ENCODE measurements around the gene UBE2L3.
A peak's percentile ranks its signal among the peaks of the same experiment; 100 is the strongest.
"Not testable (repeated sequence)": the region's sequence is repeated elsewhere in the genome, so short reads cannot be mapped to it uniquely, and the experiment has no call there.

The UBE2L3 gene

GRCh38 chr22:21573293-21573734 lies 5.8 kb downstream of the UBE2L3 start:
- DNase-seq, result no peak

GRCh38 chr22:21573750-21574494 lies 6.4 kb downstream of the UBE2L3 start:
- DNase-seq, result no peak

DNA sequence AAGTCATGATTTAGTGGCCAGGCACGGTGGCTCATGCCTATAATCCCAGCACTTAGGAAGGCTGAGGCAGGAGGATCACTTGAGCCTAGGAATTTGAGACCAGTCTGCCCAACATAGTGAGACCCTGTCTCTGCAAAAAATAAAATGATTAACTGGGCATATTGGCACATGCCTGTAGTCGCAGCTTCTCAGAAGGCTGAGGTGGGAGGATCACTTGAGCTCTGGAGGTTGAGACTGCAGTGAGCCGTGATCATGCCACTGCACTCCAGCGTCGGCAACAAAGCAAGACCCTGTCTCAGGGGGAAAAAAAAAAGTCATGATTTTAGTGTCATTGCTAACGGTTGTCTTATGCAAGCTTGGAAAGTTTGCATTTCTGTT lies 11.9 kb downstream of the UBE2L3 start:
- DNase-seq, result no peak

DNA sequence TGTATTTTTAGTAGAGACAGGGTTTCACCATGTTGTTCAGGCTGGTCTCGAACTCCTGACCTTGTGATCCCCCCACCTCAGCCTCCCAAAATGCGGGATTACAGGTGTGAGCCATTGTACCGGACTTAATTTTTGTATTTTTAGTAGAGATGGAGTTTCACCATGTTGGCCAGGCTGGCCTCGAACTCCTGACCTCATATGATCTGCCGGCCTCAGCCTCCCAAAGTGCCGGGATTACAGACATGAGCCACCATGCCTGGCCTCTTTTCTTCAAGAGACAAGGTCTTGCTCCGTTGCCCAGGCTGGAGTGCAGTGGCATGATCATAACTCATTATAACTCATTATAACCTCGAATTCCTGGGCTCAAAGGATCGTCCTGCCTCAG lies 13.1 kb downstream of the UBE2L3 start:
- not testable (repeated sequence) for DNase-seq

- DNase-seq, result not testable (repeated sequence)
Measured at GRCh38 chr22:21581009-21581713, 13.6 kb downstream of the UBE2L3 start.

DNA sequence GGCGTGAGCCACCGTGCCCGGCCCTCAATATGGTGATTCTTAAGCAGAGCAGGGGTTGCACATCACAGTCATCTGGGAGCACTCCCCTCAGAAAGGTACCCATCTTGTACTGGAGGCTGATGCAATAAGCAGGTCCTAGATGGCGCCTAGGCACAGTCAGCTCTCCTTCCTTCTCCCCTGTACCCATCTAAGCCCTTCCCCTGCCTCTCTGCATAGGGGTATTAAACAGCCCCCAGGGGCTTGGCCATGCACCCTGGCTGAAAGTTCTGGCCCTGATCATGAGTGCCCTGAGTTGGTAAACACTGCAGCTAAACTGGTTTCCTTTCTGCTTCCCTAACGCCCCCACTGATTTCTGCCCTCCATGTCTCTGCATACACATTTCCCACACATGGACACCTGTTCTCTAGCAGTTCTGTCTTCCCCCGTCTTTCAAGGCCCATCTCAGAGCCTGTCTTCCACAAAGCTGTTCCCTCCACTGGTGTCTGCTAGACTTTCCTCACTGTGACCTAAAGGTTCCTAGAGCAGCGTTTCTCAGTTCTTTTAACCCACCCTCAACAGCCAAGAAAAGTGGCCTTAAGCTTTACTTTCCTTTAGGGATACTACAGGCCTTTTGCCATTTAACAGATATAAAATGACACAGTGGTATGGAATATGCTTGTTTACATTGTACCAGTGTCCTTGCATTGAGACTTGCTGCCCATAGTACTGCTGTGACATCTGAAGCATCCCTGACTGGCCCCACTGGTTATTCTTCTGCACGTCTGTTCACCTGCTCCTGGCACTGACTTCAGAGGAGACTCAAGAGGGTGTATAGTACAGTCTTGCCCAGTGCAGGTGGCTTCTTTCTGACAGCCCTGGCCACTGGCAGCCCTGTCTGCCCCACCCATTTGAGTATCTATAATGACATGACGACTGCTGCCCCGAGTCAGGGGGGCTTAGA lies 15.6 kb downstream of the UBE2L3 start:
- no peak for DNase-seq

DNA sequence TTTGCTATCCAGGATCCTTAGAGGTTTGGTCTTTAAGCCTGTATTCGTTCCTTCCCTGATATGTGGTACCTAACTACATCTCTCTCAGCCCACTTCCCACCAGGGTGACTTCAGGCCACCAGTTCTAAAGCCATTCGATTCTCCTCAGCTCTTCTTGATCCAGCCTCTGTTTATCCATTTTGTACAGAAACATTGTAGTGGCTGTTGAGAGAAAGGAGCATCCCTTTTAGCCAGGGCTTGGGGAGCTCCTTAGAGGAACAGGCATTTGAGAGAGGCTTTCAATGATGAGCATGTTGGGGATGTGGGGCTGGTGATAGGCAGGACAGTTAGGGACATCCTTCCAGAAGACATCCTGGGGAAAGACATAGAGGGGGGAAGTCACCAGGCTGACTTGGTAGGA lies 17.9 kb downstream of the UBE2L3 start:
- DNase-seq, result no peak

DNA sequence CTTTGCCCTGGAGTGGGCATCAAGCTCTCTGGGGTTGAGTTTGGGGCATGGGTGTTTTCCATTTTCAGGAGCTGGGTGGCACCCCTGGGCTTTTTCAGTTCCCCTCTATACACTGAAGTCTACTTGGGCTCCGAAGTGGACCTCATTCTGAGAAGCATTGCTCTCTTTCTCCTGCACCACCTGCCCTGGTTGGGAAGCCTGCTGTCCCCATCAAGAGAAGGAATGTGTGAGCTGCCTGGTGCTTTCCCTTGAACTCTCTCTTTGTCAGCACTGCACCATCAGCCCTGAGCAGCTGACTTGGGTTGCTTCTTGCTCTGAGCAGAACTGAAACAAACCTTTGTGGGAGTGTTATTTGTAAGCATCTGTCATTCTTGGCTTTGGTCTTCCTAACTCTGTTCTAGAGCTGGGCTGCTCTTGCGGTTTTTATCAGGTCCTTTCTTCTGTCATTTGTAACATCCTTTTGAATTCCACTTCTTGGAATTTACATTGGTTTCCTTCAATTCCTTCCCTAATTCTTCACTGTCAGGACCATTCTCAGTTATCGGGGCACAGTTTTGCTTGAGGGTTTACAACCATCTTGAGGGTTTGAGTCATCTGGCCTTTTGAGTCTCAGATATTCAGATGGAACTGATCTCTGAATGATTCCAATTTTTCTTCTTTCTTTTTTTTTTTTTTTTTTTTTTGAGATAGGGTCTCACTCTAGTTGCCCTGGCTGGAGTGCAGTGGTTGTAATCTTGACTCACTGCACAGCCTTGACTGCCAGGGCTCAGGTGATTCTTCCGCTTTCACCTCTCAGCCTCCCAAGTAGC lies 20.5 kb downstream of the UBE2L3 start:
- no peak for DNase-seq

DNA sequence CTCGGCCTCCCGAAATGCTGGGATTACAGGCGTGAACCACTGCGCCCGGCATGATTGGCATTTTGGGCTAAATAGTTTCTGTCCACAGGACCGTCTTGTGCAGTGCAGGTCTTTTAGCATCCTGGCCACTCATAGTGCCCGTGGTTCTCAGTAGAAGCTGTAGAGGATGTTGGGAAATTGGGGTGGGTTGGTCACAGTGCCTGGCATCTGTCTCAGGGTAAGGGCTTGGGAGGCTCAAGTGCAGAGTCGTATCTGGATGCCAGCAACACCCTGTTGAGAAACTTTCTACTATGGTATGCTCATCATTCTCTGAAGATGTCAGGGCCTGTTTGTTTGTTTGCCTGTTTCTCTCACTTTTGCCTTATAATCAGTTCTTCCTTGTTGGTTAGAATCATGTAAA lies 21.9 kb downstream of the UBE2L3 start:
- no peak for DNase-seq

- no peak for DNase-seq
Measured at GRCh38 chr22:21590809-21591641, 23.5 kb downstream of the UBE2L3 start.

GRCh38 chr22:21591695-21592094 lies 24.2 kb downstream of the UBE2L3 start:
- no peak for DNase-seq

GRCh38 chr22:21592422-21592821 lies 24.9 kb downstream of the UBE2L3 start:
- no peak for DNase-seq

DNA sequence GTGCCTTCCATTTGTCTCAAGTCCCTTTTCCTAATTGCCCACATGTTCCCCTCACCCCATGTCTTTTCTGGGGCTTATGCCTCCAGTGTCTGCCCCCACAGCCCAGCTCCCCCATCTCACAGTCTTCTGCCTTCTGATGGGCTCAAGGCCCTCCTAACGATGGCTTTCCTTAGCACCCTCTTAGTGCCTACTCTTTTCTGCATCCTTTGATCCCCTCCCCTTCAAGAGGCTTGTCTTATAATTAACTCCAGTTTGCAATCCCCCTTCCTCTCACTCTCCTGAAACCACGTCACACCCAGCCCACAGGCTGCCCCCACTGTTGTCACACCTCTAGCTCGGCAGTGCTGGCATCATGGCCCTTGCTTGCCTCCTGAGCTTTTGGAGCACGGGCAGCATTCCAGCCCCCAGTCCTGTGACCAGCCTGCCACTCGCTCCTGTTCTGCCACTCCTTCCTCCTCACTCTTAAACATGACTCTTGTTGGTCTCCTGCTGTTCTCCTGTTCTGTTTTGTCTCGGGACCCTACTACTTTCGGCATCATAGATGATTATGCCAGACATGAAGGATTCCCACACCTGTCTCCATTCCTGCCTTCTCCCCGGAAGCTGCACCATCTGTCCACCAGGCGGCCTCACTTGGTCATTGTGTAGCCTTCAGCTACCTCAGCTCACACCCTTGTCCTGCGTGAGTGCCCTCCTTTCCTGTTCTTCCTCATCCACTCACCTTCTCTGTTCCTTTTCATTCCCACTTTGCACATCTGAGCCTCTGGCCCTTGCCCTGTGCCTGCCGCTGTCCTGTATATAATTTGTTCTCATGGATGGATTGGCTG lies 26.1 kb downstream of the UBE2L3 start:
- DNase-seq, result peak in 1 of 2 experiments; percentile 19

- DNase-seq, result no peak
Measured at GRCh38 chr22:21594865-21595452, 27.4 kb downstream of the UBE2L3 start.

- not testable (repeated sequence) for DNase-seq
Measured at GRCh38 chr22:21596356-21597135, 29.0 kb downstream of the UBE2L3 start.

- no peak for DNase-seq
Measured at GRCh38 chr22:21598302-21598701, 30.8 kb downstream of the UBE2L3 start.

- DNase-seq, result no peak
Measured at GRCh38 chr22:21599053-21599893, 31.8 kb downstream of the UBE2L3 start.

- no peak for DNase-seq
Measured at GRCh38 chr22:21602579-21602978, 35.1 kb downstream of the UBE2L3 start.
